ENCODE results near the gene C11orf16.

Gene C11orf16

GRCh38 chr11:8878771-8879170 is 54.0 kb downstream of the C11orf16 start:
- DNase-seq, result no peak

GRCh38 chr11:8873741-8874405 is 58.9 kb downstream of the C11orf16 start:
- DNase-seq, result peak; percentile 10

DNA sequence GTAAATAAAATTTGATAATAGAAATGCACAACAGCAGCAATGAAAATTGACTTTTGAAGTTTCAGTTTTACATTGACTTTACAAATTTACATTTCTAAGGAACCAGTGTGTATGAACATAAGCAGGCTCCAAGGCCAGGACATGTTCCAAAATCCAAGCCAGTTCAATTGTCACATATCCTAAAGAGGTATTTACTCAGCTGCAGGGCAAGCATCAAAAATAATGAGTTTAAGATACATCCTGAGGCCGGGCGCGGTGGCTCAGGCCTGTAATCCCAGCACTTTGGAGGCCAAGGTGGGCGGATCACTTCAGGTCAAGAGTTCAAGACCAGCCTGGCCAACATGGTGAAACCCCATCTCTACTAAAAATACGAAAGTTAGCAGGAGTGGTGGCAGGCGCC is 60.8 kb downstream of the C11orf16 start:
- DNase-seq, result no peak

DNA sequence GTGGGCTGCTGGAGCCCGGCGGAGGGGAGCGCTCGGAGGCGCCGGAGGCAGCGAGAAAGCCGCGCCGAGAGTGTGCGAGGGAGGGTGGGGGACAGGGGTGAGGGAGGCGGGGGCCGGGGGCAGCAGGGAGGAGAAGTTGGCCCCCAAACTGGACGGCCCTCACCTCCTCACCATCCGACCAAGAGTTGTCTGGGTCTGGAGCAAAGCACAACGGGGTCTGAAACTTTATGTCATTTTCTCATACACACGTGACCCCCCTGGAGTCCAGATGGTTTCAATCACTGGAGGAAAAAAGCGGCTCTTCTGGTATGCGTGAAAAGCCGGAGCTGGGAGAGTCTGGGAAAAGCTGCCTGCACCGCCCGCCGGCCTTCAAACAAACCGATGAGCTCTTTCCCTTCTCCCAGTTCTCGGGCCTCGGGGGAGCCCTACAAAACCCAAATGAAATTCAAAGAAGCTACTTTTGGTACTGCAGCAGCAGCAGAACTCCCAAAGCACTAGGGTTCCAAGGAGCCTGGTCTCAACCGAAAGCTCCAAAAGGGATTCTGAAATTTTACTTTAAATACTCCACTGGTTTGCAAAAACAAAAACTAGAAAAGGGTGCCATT is 61.5 kb downstream of the C11orf16 start:
- peak; percentile 10 for DNase-seq

DNA sequence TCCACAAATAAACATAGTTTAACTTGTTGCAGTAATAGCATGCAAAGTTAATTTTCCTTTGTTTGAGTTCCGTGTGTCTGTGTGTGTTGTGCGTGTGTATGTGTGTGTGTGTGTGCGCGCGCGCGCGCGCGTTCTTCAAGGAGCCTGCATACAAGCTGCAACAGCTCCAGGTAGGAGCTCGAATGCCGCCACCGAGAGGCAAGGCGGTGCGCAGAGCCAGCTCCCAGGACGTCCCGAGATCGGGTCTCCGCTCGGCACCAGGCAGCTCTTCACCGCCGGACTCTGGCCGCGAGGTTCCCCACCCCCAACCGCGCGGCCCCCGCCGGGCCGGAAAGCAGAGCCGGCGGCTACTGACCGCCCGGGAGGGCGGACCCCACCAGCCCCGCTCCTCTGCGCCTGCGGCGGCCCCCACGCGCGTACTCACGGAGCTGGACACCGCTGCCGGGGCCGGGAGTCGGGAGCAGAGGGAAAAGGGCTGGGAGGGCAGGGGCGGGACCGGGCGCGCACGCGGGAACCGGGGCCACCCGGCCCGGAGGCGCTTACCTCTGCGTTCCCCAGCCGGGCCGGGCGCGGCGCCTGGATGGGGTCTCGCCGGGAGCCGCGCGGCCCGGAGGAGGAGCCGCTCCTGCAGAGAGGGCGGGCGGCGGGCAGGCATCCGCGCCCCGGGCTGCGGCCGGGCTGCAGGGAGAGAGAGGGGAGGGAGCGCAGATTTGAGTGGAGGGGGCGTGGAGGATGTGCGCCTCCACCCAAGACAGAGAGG is 62.2 kb downstream of the C11orf16 start:
- peak; percentile 50 for DNase-seq
